HEK293 (cell line): ENCODE results near the gene MALT1.

Source experiments
- CTCF ChIA-PET: fragments of 350-600 bp; formaldehyde crosslinking; extraction: SDS; loops from one replicate; lab custom pipeline; 2021; ENCODE audit warnings: antibody characterized with exemption; lab: Yijun Ruan, JAX
- POLR2A ChIA-PET: fragments of 300-600 bp; formaldehyde crosslinking; extraction: SDS; loops from one replicate; lab custom pipeline; 2020; ENCODE audit warnings: antibody characterized with exemption, inconsistent platforms; lab: Yijun Ruan, JAX
- H3K27ac ChIP-seq: fragments of 200-500 bp; sonication (Bioruptor generic); 2 replicates; pipeline ENCODE4 v1.5.1; 2014; ENCODE audit warnings: low read depth, low read length, control low read depth, inconsistent platforms; ENCODE audit errors: extremely low read depth
- H3K36me3 ChIP-seq, 2 experiments: fragments of 200-500 bp in 1 of 2; sonication (Bioruptor generic) in 1 of 2; 1 replicate in 1 of 2; 2 replicates in 1 of 2; pipeline ENCODE4 v1.5.1; 2014 to 2017; ENCODE audit warnings: inconsistent platforms in 2 of 2, low read length in 2 of 2; ENCODE audit not compliant: control insufficient read depth in 2 of 2, insufficient read depth in 1 of 2
- H3K4me1 ChIP-seq: fragments of 200-500 bp; sonication (Bioruptor generic); 2 replicates; pipeline ENCODE4 v1.5.1; 2014; ENCODE audit warnings: mild to moderate bottlenecking, low read length, inconsistent platforms; ENCODE audit not compliant: control insufficient read depth, insufficient read depth
- H3K4me3 ChIP-seq: 2 replicates; pipeline ENCODE4 v1.5.1; 2011; ENCODE audit warnings: low read depth, mild to moderate bottlenecking, control low read depth, low read length, moderate library complexity
- H3K9me3 ChIP-seq: fragments of 200-500 bp; sonication (Bioruptor generic); 2 replicates; pipeline ENCODE4 v1.5.1; 2014; ENCODE audit warnings: low read depth, low read length, inconsistent platforms; ENCODE audit not compliant: control insufficient read depth, insufficient read depth
- GLIS1 ChIP-seq: fragments of 450-650 bp; formaldehyde crosslinking; IDR thresholded peaks from 2 replicates; pipeline ENCODE4 v1.5.1; 2016; ENCODE audit warnings: missing biosample characterization, missing genetic modification characterization
- IKZF3 ChIP-seq: fragments of 450-650 bp; IDR thresholded peaks from 2 replicates; pipeline ENCODE4 v1.5.0; 2018; ENCODE audit warnings: missing biosample characterization, mild to moderate bottlenecking, missing genetic modification characterization, moderate library complexity
- KLF7 ChIP-seq: fragments of 450-650 bp; formaldehyde crosslinking; IDR thresholded peaks from 2 replicates; pipeline ENCODE4 v1.5.1; 2016; ENCODE audit warnings: missing biosample characterization, missing genetic modification characterization, borderline replicate concordance
- KLF8 ChIP-seq: fragments of 450-650 bp; formaldehyde crosslinking; IDR thresholded peaks from 2 replicates; pipeline ENCODE4 v1.5.1; 2016; ENCODE audit warnings: missing biosample characterization, missing genetic modification characterization
- KLF9 ChIP-seq: fragments of 450-650 bp; formaldehyde crosslinking; IDR thresholded peaks from 2 replicates; pipeline ENCODE4 v1.5.1; 2016; ENCODE audit warnings: missing biosample characterization, missing genetic modification characterization, low read depth
- OVOL3 ChIP-seq: fragments of 450-650 bp; formaldehyde crosslinking; IDR thresholded peaks from 2 replicates; pipeline ENCODE4 v1.5.1; 2016; ENCODE audit warnings: missing biosample characterization, missing genetic modification characterization
- PBX3 ChIP-seq: sonication (generic); formaldehyde crosslinking; IDR thresholded peaks from 2 replicates; pipeline ENCODE4 v1.8.1; 2022; ENCODE audit warnings: mild to moderate bottlenecking, moderate library complexity, missing genetic modification reagents
- SP7 ChIP-seq: fragments of 450-650 bp; formaldehyde crosslinking; IDR thresholded peaks from 2 replicates; pipeline ENCODE4 v1.5.1; 2016; ENCODE audit warnings: missing biosample characterization, missing genetic modification characterization
- YY1 ChIP-seq: fragments of 450-650 bp; formaldehyde crosslinking; IDR thresholded peaks from 2 replicates; pipeline ENCODE4 v1.5.1; 2018; ENCODE audit warnings: missing biosample characterization, missing genetic modification characterization
- ZNF114 ChIP-seq: fragments of 450-650 bp; formaldehyde crosslinking; IDR thresholded peaks from 2 replicates; pipeline ENCODE4 v1.5.0; 2017; ENCODE audit warnings: missing biosample characterization, missing genetic modification characterization
- ZNF169 ChIP-seq: fragments of 450-650 bp; formaldehyde crosslinking; IDR thresholded peaks from 2 replicates; pipeline ENCODE4 v1.5.1; 2016; ENCODE audit warnings: missing biosample characterization, missing genetic modification characterization
- ZNF223 ChIP-seq: fragments of 450-650 bp; formaldehyde crosslinking; IDR thresholded peaks from 2 replicates; pipeline ENCODE4 v1.5.1; 2016; ENCODE audit warnings: missing biosample characterization, missing genetic modification characterization
- ZNF302 ChIP-seq: fragments of 450-650 bp; formaldehyde crosslinking; IDR thresholded peaks from 2 replicates; pipeline ENCODE4 v1.5.1; 2016; ENCODE audit warnings: missing biosample characterization, missing genetic modification characterization, low read depth
- ZNF362 ChIP-seq: fragments of 450-650 bp; formaldehyde crosslinking; IDR thresholded peaks from 2 replicates; pipeline ENCODE4 v1.5.1; 2016; ENCODE audit warnings: missing biosample characterization, missing genetic modification characterization
- ZNF514 ChIP-seq: fragments of 450-650 bp; formaldehyde crosslinking; IDR thresholded peaks from 2 replicates; pipeline ENCODE4 v1.5.1; 2016; ENCODE audit warnings: missing biosample characterization, missing genetic modification characterization
- ZNF521 ChIP-seq: fragments of 450-650 bp; formaldehyde crosslinking; IDR thresholded peaks from 2 replicates; pipeline ENCODE4 v1.5.1; 2017; ENCODE audit warnings: missing biosample characterization, mild to moderate bottlenecking, missing genetic modification characterization
- ZNF561 ChIP-seq: fragments of 450-650 bp; IDR thresholded peaks from 2 replicates; pipeline ENCODE4 v1.5.1; 2018; ENCODE audit warnings: missing biosample characterization, missing genetic modification characterization, borderline replicate concordance
- ZNF580 ChIP-seq: fragments of 450-650 bp; formaldehyde crosslinking; IDR thresholded peaks from 2 replicates; pipeline ENCODE4 v1.5.1; 2016; ENCODE audit warnings: missing biosample characterization, missing genetic modification characterization
- ZNF747 ChIP-seq: fragments of 450-650 bp; formaldehyde crosslinking; IDR thresholded peaks from 2 replicates; pipeline ENCODE4 v1.5.1; 2016; ENCODE audit warnings: missing biosample characterization, missing genetic modification characterization
- ZNF785 ChIP-seq: fragments of 450-650 bp; formaldehyde crosslinking; IDR thresholded peaks from 2 replicates; pipeline ENCODE4 v1.5.1; 2016; ENCODE audit warnings: missing biosample characterization, missing genetic modification characterization
- ZNF830 ChIP-seq: fragments of 450-650 bp; IDR thresholded peaks from 2 replicates; pipeline ENCODE4 v1.5.0; 2018; ENCODE audit warnings: missing biosample characterization, missing genetic modification characterization, low read depth, mild to moderate bottlenecking, moderate library complexity
- ZNF843 ChIP-seq: fragments of 450-650 bp; formaldehyde crosslinking; IDR thresholded peaks from 2 replicates; pipeline ENCODE4 v1.5.1; 2016; ENCODE audit warnings: missing biosample characterization, missing genetic modification characterization
- TF ChIP-seq, protein P1 (sequence below): fragments of 450-650 bp; formaldehyde crosslinking; IDR thresholded peaks from 2 replicates; pipeline ENCODE4 v1.5.1; 2016; ENCODE audit warnings: missing biosample characterization, missing genetic modification characterization
- TF ChIP-seq, protein P2 (sequence below): fragments of 450-650 bp; formaldehyde crosslinking; IDR thresholded peaks from 2 replicates; pipeline ENCODE4 v1.5.1; 2016; ENCODE audit warnings: missing biosample characterization, missing genetic modification characterization

MALT1 gene

DNA sequence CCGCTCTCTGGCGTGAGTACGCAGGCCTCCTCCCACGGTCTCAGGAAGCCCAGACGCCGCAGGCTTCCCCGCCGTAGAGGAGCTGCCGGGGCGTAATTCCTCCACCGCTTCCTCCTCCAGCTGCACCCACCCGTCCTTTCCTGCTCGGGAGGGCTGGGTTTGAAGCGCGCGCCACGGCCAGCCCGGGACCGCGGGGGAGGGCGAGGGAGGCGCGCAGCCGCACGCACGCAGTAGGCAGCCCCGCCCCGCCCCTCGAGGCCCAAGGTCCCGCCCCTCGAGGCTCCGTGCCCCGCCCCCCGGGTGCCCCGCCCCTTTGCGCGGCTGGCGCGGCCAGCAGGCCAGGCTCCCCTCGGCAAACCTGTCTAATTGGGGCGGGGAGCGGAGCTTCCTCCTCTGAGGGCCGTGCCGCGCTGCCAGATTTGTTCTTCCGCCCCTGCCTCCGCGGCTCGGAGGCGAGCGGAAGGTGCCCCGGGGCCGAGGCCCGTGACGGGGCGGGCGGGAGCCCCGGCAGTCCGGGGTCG is at the start of gene MALT1 (continued):
- TF ChIP-seq KLF7 (tag by site-specific recombination) = no peak
- no peak for TF ChIP-seq ZNF362 (tag by site-specific recombination)
- TF ChIP-seq ZNF169 (tag by site-specific recombination) = no peak
- TF ChIP-seq, protein P1, sequence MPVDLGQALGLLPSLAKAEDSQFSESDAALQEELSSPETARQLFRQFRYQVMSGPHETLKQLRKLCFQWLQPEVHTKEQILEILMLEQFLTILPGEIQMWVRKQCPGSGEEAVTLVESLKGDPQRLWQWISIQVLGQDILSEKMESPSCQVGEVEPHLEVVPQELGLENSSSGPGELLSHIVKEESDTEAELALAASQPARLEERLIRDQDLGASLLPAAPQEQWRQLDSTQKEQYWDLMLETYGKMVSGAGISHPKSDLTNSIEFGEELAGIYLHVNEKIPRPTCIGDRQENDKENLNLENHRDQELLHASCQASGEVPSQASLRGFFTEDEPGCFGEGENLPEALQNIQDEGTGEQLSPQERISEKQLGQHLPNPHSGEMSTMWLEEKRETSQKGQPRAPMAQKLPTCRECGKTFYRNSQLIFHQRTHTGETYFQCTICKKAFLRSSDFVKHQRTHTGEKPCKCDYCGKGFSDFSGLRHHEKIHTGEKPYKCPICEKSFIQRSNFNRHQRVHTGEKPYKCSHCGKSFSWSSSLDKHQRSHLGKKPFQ (tag by site-specific recombination) = no peak
- TF ChIP-seq KLF9 (tag by site-specific recombination) = peak; percentile 74

- H3K4me1 ChIP-seq = peaks cover 12% of the 10 kb centered on the region
- POLR2A ChIA-PET = no interaction called here
- CTCF ChIA-PET = interaction anchor here (0.6 to 0.9 kb wide), 2 partner anchors 140 to 144 kb away, joined by 3 to 5 read pairs; no protein-coding TSS in a partner anchor
- no peak overlapping the region for H3K27ac ChIP-seq
- H3K36me3 ChIP-seq = no peaks in the 10 kb centered on the region
- TF ChIP-seq ZNF747 (tag by site-specific recombination) (no peak), ZNF514 (tag by site-specific recombination) (no peak), ZNF843 (tag by site-specific recombination) (no peak), KLF8 (tag by site-specific recombination) (no peak), ZNF830 (tag by site-specific recombination) (no peak), ZNF223 (tag by site-specific recombination) (no peak), ZNF302 (tag by site-specific recombination) (no peak), ZNF785 (tag by site-specific recombination) (no peak), GLIS1 (tag by site-specific recombination) (no peak), ZNF561 (tag by site-specific recombination) (no peak), PBX3 (CRISPR knock-in tag) (no peak), SP7 (tag by site-specific recombination) (no peak), OVOL3 (no peak), IKZF3 (no peak), ZNF521 (no peak), ZNF114 (no peak), YY1 (tag by site-specific recombination) (no peak), ZNF580 (tag by site-specific recombination) (no peak)
- TF ChIP-seq, protein P1 (tag by site-specific recombination) = no peak
- TF ChIP-seq, protein P2, sequence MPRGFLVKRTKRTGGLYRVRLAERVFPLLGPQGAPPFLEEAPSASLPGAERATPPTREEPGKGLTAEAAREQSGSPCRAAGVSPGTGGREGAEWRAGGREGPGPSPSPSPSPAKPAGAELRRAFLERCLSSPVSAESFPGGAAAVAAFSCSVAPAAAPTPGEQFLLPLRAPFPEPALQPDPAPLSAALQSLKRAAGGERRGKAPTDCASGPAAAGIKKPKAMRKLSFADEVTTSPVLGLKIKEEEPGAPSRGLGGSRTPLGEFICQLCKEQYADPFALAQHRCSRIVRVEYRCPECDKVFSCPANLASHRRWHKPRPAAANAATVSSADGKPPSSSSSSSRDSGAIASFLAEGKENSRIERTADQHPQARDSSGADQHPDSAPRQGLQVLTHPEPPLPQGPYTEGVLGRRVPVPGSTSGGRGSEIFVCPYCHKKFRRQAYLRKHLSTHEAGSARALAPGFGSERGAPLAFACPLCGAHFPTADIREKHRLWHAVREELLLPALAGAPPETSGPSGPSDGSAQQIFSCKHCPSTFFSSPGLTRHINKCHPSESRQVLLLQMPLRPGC (tag by site-specific recombination) = no peak
- no peak overlapping the region for H3K4me3 ChIP-seq
- H3K9me3 ChIP-seq = no peaks in the 10 kb centered on the region
Observed at GRCh38 chr18:58624011-58624410, 47.3 kb upstream of the MALT1 start.
